ENCODE results near the gene GASK1A.

DNA sequence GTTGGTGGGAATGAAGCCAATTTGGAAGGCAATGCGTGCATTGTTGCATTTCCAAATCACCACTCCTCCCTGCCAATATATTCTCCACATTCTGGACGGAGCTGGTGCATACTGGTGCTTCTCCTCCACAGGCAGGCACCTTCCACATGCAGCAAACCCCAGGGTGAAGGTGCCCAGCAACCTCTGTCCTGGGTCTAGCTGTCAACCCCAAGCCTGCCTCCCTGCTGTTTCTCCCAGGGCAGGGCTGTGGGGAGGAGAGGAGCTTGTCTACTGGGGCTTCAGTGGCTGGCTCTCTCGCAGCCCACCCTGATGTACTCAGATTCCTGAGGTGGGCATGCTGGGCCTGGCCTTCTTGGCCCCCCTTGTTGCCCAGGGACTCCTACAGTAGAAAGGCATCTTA lies 20.1 kb downstream of the GASK1A start:
- TF ChIP-seq POLR2A (IDR thresholded peaks at IDR 0.05; ENCODE audit: low read depth, low read length) (no peak), CTCF (IDR thresholded peaks at IDR 0.05; ENCODE audit: extremely low read depth in 1 of 2, insufficient read depth in 1 of 2, low read depth in 1 of 2, low read length in 2 of 2) (no peak)

All from endothelial cell of umbilical vein (primary cell).